ENCODE results near the gene DNAH2. TPM values are rescaled to one million over a fixed set of nuclear protein-coding genes. Genes with fewer than 3 reads are reported as not detected.

Gene DNAH2
- total and polyA plus RNA-seq, 2 of the 13 experiments (the other 11 are each of a cell fraction or from before 2014, with no cell fraction given): not detected

DNA sequence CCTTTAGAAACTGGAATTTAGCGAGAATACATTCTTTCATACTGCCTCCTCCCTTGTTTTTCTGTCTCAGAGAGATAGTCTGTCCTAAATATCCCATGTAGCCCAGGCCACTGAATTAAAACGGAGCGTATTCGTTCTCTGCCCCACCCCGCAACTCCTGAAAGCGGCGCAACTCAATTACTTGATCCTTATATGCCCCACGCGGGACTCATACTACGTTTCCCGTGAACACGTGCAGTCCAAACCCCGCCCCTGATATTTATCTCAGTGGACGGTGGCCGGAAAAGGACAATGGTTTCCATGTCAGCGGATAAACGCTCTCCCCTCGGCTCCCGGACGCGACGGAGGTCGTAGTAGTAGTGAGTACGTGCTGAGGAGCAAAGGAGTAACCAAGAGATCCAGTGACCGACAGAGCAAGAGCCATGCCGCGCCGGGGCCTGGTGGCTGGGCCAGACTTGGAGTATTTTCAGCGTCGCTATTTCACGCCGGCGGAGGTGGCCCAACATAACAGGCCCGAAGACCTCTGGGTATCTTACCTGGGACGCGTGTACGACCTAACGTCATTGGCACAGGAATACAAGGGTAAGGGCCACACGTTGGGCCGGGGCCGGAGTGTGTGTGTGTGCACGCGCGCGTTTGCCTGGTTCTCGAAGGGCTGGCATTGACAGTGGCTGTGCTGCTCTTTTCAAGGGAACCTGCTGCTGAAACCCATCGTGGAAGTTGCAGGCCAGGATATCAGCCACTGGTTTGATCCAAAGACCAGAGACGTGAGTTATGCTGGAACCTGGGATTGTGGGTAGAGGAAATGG is 140.4 kb downstream of the DNAH2 start, which contains the start of gene CYB5D1:
Gene CYB5D1 (plus strand): TSS at position 291 of the 809 bp plus-strand sequence. CDS start 132 bp downstream, at position 423.
- Histone ChIP-seq H3K4me1 (ENCODE audit: insufficient read depth, low read length) (peaks cover 56% of the 10 kb centered on the region), H2AFZ (ENCODE audit: low read length) (peak within 1 kb of the TSS; percentile 88), H3K27me3 (ENCODE audit: control insufficient read depth in 1 of 2, insufficient read depth in 2 of 2, low read length in 2 of 2) (no peaks in the 10 kb centered on the region; a peak in 1 of 5 replicates), H3K4me3 (replicated peaks in 1 of 3; ENCODE audit: insufficient read depth in 1 of 3, low read depth in 2 of 3, low read length in 3 of 3) (peak within 1 kb of the TSS; percentile 70 to 83 (median 83)), H4K20me1 (ENCODE audit: insufficient read depth, low read length) (no peaks in the 10 kb centered on the region), H3K36me3 (replicated peaks in 1 of 2; ENCODE audit: control insufficient read depth in 1 of 2, insufficient read depth in 2 of 2, low read length in 2 of 2) (peaks cover under 1 to 3% of the 10 kb centered on the region in 2 experiments; a peak in 1 of 5 replicates), H3K9me3 (ENCODE audit: low read length) (no peaks in the 10 kb centered on the region), H3K9ac (ENCODE audit: insufficient read depth, low read depth, low read length) (peak within 1 kb of the TSS; percentile 80), H3K4me2 (ENCODE audit: low read depth, low read length) (peak within 1 kb of the TSS; percentile 98), H3K79me2 (ENCODE audit: insufficient read depth, low read length) (peaks cover 8% of the 10 kb centered on the region), H3K27ac (ENCODE audit: extremely low read length, insufficient read depth, low read length) (peak within 1 kb of the TSS; percentile 94)
- ATAC-seq (peak; percentile 37), DNase-seq (ENCODE audit: low spot score) (peak; percentile 90), FAIRE-seq (no peak)
- intact Hi-C loops (cut with micrococcal nuclease; ENCODE audit: unreplicated experiment) (loop anchor here (2.0 kb wide), 1 partner anchor 21 kb away; no protein-coding TSS in a partner anchor), in situ Hi-C loops (cut with HindIII; ENCODE audit: extremely low pct_ligation_motif_present, low pct_unique_long_range_greater_than_20kb) (loop anchor here (5.0 kb wide), 1 partner anchor 39 kb away; no protein-coding TSS in a partner anchor)
- ChIA-PET CTCF (ENCODE audit: low intra/inter-chr PET ratio, low total read pairs) (interaction anchor here (2.0 to 3.3 kb wide), 2 partner anchors 35 to 40 kb away, joined by 9 read pairs; no protein-coding TSS in a partner anchor), POLR2A (interaction anchor here (0.6 to 3.1 kb wide), 19 partner anchors 11 to 562 kb away, joined by 3 to 104 read pairs (median 5); partner anchors contain the start of genes CHD3, CNTROB, KDM6B and RNF227)
- BruUV-seq (replicated peaks): no TSS peak
- WGBS (ENCODE audit: low lambda C conversion rate): 0% methylated on average over 21 of the region's 48 CpGs
- TF ChIP-seq YEATS4 (CRISPR knock-in tag; IDR thresholded peaks at IDR 0.05; ENCODE audit: borderline replicate concordance) (peak; percentile 52; the same call in 1 of the 2 replicates), ARID2 (CRISPR knock-in tag; IDR thresholded peaks at IDR 0.05; ENCODE audit: borderline replicate concordance) (no peak), ZNF432 (CRISPR knock-in tag; IDR thresholded peaks at IDR 0.05; ENCODE audit: borderline replicate concordance) (no peak), EED (CRISPR knock-in tag; IDR thresholded peaks at IDR 0.05) (peak; percentile 73; the same call in 1 of the 2 replicates), ZNF792 (CRISPR knock-in tag; IDR thresholded peaks at IDR 0.05) (no peak), TBX3 (IDR thresholded peaks at IDR 0.05; ENCODE audit: borderline replicate concordance) (no peak), MLLT10 (CRISPR knock-in tag; IDR thresholded peaks at IDR 0.05) (no peak), ZNF264 (CRISPR knock-in tag; IDR thresholded peaks at IDR 0.05) (no peak), FOXA3 (CRISPR knock-in tag; IDR thresholded peaks at IDR 0.05) (peak; percentile 31; the same call in 1 of the 2 replicates), AHR (CRISPR knock-in tag; IDR thresholded peaks at IDR 0.05) (no peak), NONO (IDR thresholded peaks at IDR 0.05) (no peak), NONO (CRISPR knock-in tag; conservative IDR thresholded peaks at IDR 0.05) (no peak), XRCC5 (optimal IDR thresholded peaks at IDR 0.05; ENCODE audit: low read length) (peak; percentile 49), SIN3A (IDR thresholded peaks at IDR 0.05; ENCODE audit: borderline replicate concordance, low read depth, low read length) (peak; percentile 90), ZNF232 (CRISPR knock-in tag; IDR thresholded peaks at IDR 0.05; ENCODE audit: borderline replicate concordance) (no peak)
- TF ChIP-seq, protein P1, sequence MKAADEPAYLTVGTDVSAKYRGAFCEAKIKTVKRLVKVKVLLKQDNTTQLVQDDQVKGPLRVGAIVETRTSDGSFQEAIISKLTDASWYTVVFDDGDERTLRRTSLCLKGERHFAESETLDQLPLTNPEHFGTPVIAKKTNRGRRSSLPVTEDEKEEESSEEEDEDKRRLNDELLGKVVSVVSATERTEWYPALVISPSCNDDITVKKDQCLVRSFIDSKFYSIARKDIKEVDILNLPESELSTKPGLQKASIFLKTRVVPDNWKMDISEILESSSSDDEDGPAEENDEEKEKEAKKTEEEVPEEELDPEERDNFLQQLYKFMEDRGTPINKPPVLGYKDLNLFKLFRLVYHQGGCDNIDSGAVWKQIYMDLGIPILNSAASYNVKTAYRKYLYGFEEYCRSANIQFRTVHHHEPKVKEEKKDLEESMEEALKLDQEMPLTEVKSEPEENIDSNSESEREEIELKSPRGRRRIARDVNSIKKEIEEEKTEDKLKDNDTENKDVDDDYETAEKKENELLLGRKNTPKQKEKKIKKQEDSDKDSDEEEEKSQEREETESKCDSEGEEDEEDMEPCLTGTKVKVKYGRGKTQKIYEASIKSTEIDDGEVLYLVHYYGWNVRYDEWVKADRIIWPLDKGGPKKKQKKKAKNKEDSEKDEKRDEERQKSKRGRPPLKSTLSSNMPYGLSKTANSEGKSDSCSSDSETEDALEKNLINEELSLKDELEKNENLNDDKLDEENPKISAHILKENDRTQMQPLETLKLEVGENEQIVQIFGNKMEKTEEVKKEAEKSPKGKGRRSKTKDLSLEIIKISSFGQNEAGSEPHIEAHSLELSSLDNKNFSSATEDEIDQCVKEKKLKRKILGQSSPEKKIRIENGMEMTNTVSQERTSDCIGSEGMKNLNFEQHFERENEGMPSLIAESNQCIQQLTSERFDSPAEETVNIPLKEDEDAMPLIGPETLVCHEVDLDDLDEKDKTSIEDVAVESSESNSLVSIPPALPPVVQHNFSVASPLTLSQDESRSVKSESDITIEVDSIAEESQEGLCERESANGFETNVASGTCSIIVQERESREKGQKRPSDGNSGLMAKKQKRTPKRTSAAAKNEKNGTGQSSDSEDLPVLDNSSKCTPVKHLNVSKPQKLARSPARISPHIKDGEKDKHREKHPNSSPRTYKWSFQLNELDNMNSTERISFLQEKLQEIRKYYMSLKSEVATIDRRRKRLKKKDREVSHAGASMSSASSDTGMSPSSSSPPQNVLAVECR (CRISPR knock-in tag; IDR thresholded peaks at IDR 0.05; ENCODE audit: borderline replicate concordance): peak; percentile 94
